ENCODE measurements around the gene SP2.

Gene SP2

GRCh38 chr17:47882695-47883588 lies 13.1 kb upstream of the SP2 start:
- DNase-seq (ENCODE audit: low read depth) = no peak
- H3K27me3 ChIP-seq (replicated peaks; ENCODE audit: control insufficient read depth, insufficient read depth, low read length) = no peaks in the 10 kb centered on the region
- peak overlapping the region; percentile 49 for H3K4me3 ChIP-seq (ENCODE audit: low read length)
- H3K36me3 ChIP-seq (ENCODE audit: control insufficient read depth, insufficient read depth, low read length, severe bottlenecking) = no peaks in the 10 kb centered on the region
- H3K9me3 ChIP-seq (ENCODE audit: control insufficient read depth, low read length) = no peaks in the 10 kb centered on the region
- peaks cover 36% of the 10 kb centered on the region for H3K4me1 ChIP-seq (ENCODE audit: control insufficient read depth, insufficient read depth, low read length)
- H3K9ac ChIP-seq (ENCODE audit: low read length) = peak overlapping the region; percentile 19

- Histone ChIP-seq H3K27me3 (replicated peaks; ENCODE audit: control insufficient read depth, insufficient read depth, low read length) (no peaks in the 10 kb centered on the region), H3K4me3 (ENCODE audit: low read length) (no peak overlapping the region), H3K36me3 (ENCODE audit: control insufficient read depth, insufficient read depth, low read length, severe bottlenecking) (no peaks in the 10 kb centered on the region), H3K9ac (ENCODE audit: low read length) (no peak overlapping the region), H3K4me1 (ENCODE audit: control insufficient read depth, insufficient read depth, low read length) (peaks cover 27% of the 10 kb centered on the region), H3K9me3 (ENCODE audit: control insufficient read depth, low read length) (no peaks in the 10 kb centered on the region)
- DNase-seq (ENCODE audit: low read depth) = no peak
These were observed 12.2 kb upstream of the SP2 start for GRCh38 chr17:47883589-47884426.

DNA sequence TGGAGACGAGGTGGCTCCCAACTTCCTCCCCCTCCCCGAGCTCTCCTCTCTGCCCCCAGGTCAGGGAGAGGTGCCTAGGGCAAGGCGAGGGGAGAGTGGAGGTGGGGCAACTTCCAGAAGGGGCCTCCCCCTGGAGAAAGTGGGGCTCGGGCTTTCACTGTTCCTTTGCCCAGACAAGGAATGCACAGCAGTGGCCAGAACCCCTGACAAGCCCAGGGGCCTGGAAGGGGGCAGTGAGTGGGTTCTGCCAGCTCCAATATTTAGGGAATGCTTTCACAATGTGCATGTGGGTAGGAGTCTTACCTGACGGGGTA lies 11.7 kb upstream of the SP2 start:
- Histone ChIP-seq H3K27me3 (replicated peaks; ENCODE audit: control insufficient read depth, insufficient read depth, low read length) (no peaks in the 10 kb centered on the region), H3K4me3 (ENCODE audit: low read length) (no peak overlapping the region), H3K36me3 (ENCODE audit: control insufficient read depth, insufficient read depth, low read length, severe bottlenecking) (no peaks in the 10 kb centered on the region), H3K9ac (ENCODE audit: low read length) (no peak overlapping the region), H3K4me1 (ENCODE audit: control insufficient read depth, insufficient read depth, low read length) (peaks cover 26% of the 10 kb centered on the region), H3K9me3 (ENCODE audit: control insufficient read depth, low read length) (no peaks in the 10 kb centered on the region)
- DNase-seq (ENCODE audit: low read depth) = no peak

DNA sequence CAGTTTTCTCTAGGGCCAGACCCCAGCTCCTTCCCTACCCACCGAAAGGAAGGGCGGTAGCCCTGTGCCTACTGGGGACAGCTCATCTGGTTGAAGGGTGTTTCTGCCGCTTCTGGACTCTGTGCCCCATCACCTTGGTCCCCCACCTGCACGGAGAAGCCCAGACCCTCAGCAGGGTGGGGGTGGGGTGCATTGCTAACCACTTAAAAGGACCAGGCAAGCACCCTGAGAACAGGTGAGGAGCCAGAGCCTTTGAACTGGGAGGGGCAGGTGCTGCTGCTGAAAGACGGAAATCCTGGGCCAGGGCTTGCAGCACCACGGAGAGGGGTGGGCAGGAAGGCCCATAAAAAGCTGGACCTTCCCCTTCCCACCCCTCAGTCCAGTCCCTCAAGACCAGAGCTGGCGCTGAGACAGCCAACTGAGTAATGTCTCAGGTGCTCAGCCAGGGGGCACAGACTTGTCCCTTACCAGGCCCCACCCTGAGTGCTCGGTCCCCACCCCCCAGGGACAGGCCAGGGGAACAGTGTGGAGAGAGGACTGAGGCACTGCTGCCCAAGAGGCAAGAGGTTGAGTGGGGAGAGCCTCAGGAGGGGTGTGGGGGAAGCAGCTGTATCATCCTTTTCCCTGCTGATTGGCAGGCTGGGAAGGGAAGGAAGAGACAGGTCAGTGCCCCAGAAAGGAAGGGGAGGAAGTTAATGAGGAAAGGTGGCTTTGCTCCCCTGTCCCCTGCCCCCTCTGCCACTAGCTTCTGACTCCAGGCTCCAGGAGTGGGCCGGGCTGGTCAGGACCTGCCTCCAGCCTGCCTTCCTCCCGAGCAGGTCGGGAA lies 10.9 kb upstream of the SP2 start:
- peaks cover 26% of the 10 kb centered on the region for H3K4me1 ChIP-seq (ENCODE audit: control insufficient read depth, insufficient read depth, low read length)
- DNase-seq (ENCODE audit: low read depth) = no peak
- H3K27me3 ChIP-seq (replicated peaks; ENCODE audit: control insufficient read depth, insufficient read depth, low read length) = no peaks in the 10 kb centered on the region
- H3K9ac ChIP-seq (ENCODE audit: low read length) = no peak overlapping the region
- H3K9me3 ChIP-seq (ENCODE audit: control insufficient read depth, low read length) = no peaks in the 10 kb centered on the region
- no peaks in the 10 kb centered on the region for H3K36me3 ChIP-seq (ENCODE audit: control insufficient read depth, insufficient read depth, low read length, severe bottlenecking)
- H3K4me3 ChIP-seq (ENCODE audit: low read length) = no peak overlapping the region

DNA sequence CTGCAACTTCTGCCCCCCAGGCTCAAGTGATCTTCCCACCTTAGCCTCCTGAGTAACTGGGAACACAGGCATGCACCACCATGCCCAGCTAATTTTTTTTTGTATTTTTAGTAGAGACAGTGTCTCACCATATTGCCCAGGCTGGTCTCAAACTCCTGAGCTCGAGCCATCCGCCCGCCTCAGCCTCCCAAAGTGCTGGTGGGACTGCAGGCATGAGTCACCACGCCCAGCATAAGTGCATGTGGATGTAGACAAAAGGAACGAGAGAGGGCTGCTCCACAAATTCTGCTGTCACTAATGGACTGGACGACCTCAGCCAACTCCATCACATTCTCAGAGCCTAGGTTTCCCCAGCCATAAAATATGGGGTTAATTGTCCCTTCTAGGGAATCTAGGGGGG lies 7.7 kb upstream of the SP2 start:
- Histone ChIP-seq H3K27me3 (replicated peaks; ENCODE audit: control insufficient read depth, insufficient read depth, low read length) (no peaks in the 10 kb centered on the region), H3K9me3 (ENCODE audit: control insufficient read depth, low read length) (no peaks in the 10 kb centered on the region), H3K4me3 (ENCODE audit: low read length) (no peak overlapping the region), H3K9ac (ENCODE audit: low read length) (no peak overlapping the region), H3K36me3 (ENCODE audit: control insufficient read depth, insufficient read depth, low read length, severe bottlenecking) (no peaks in the 10 kb centered on the region), H3K4me1 (ENCODE audit: control insufficient read depth, insufficient read depth, low read length) (peaks cover 13% of the 10 kb centered on the region)
- no peak for DNase-seq (ENCODE audit: low read depth)

DNA sequence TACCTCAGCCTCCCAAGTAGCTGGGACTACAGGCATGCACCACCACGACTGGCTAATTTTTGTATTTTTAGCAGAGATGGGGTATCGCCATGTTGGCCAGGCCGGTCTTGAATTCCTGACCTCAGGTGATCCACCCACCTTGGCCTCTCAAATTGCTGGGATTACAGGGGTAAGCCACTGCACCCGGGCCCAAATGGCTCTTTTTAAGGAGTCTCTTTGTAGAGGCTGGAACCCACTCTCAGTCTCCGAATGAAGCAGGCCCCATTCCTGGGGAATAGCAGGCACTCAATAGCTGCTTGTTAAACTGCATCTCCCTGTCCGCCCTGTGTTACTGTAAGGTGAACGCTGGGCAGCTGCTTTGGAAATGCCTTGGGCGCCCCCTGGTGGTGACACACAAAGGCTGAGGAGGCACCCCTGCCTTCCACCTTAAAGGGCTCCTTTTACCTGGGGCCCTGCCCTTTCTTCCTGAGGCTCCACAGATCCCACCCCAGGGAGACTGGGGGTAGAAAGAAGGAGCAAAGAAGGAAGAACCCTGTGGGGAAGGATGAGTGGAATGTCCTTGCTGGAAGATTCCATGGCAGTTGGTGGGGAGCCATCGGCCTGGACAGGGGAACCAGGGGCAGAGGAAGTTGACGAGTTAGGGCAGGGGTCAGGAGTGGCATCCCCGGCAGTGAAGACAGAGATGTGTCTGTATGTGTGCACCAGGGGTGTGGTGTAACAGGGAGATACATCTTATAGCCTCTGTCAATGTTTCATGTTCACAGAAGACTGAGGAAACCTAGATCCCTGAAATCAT lies 6.1 kb upstream of the SP2 start:
- Histone ChIP-seq H3K36me3 (ENCODE audit: control insufficient read depth, insufficient read depth, low read length, severe bottlenecking) (no peaks in the 10 kb centered on the region), H3K9me3 (ENCODE audit: control insufficient read depth, low read length) (no peaks in the 10 kb centered on the region), H3K27me3 (replicated peaks; ENCODE audit: control insufficient read depth, insufficient read depth, low read length) (no peaks in the 10 kb centered on the region), H3K4me1 (ENCODE audit: control insufficient read depth, insufficient read depth, low read length) (peaks cover 8% of the 10 kb centered on the region), H3K4me3 (ENCODE audit: low read length) (no peak overlapping the region), H3K9ac (ENCODE audit: low read length) (no peak overlapping the region)
- peak; percentile 92 for DNase-seq (ENCODE audit: low read depth)

- H3K9me3 ChIP-seq (ENCODE audit: control insufficient read depth, low read length) = no peaks in the 10 kb centered on the region
- no peaks in the 10 kb centered on the region for H3K36me3 ChIP-seq (ENCODE audit: control insufficient read depth, insufficient read depth, low read length, severe bottlenecking)
- H3K4me1 ChIP-seq (ENCODE audit: control insufficient read depth, insufficient read depth, low read length) = peaks cover 9% of the 10 kb centered on the region
- DNase-seq (ENCODE audit: low read depth) = no peak
- no peak overlapping the region for H3K9ac ChIP-seq (ENCODE audit: low read length)
- no peaks in the 10 kb centered on the region for H3K27me3 ChIP-seq (replicated peaks; ENCODE audit: control insufficient read depth, insufficient read depth, low read length)
- no peak overlapping the region for H3K4me3 ChIP-seq (ENCODE audit: low read length)
These were observed 4.4 kb upstream of the SP2 start for GRCh38 chr17:47891545-47892088.

DNA sequence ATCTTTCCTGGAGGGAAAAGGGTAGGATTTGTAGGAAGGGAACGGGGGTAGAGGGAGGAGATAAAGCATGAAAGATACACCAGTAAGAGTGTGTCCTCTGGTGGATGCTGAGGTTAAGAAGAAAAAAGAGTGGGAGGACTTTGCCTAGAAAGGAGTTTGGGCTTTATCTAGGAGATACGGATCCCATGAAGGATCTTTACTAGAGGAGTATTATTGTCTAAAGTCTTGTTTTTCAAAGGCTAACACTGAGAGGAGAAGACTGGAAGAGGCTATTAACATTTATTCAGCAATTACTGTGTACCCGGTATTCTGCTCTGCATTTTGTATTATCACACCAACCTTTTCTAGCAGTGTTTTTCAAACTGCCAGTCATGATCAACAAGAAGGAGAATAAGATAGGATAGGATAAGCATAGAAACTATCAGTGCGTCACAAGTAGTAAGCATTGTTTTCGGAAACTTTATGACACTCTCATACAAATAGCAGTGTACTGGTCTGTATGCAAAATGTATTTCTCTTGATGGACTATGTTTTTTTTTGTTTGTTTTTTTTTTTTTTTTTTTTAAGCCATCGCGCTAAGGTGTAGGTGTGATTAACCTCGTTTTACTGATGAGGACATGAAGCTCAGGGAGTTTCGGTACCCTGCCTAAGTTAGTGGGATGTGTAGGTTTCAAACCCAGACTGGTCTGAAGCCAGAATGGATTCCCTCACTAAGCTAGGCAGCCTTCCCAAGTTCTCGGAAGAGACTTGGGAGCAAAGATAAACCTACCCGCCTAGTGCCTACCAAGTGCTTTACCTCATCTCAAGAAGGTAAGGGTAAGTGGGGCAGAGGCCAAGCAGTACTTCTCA lies 1.3 kb upstream of the SP2 start:
- Histone ChIP-seq H3K27me3 (replicated peaks; ENCODE audit: control insufficient read depth, insufficient read depth, low read length) (no peaks in the 10 kb centered on the region), H3K9me3 (ENCODE audit: control insufficient read depth, low read length) (no peaks in the 10 kb centered on the region), H3K9ac (ENCODE audit: low read length) (peak overlapping the region; percentile 97), H3K4me1 (ENCODE audit: control insufficient read depth, insufficient read depth, low read length) (peaks cover 28% of the 10 kb centered on the region), H3K4me3 (ENCODE audit: low read length) (peak overlapping the region; percentile 96), H3K36me3 (ENCODE audit: control insufficient read depth, insufficient read depth, low read length, severe bottlenecking) (no peaks in the 10 kb centered on the region)
- no peak for DNase-seq (ENCODE audit: low read depth)

GRCh38 chr17:47895347-47895855 lies 635 bp upstream of the SP2 start:
- H3K4me3 ChIP-seq (ENCODE audit: low read length) = peak overlapping the region; percentile 96
- DNase-seq (ENCODE audit: low read depth) = peak; percentile 70
- H3K9ac ChIP-seq (ENCODE audit: low read length) = peak overlapping the region; percentile 97
- no peaks in the 10 kb centered on the region for H3K27me3 ChIP-seq (replicated peaks; ENCODE audit: control insufficient read depth, insufficient read depth, low read length)
- no peaks in the 10 kb centered on the region for H3K36me3 ChIP-seq (ENCODE audit: control insufficient read depth, insufficient read depth, low read length, severe bottlenecking)
- H3K4me1 ChIP-seq (ENCODE audit: control insufficient read depth, insufficient read depth, low read length) = peaks cover 35% of the 10 kb centered on the region
- H3K9me3 ChIP-seq (ENCODE audit: control insufficient read depth, low read length) = no peaks in the 10 kb centered on the region
